GM21723 (cell line): ENCODE measurements around the gene MGAM2.
"Not testable (repeated sequence)": the region's sequence is repeated elsewhere in the genome, so short reads cannot be mapped to it uniquely, and the experiment has no call there.

Experiments used
- ATAC-seq: cut with Tn5 transposase; IDR thresholded peaks from one replicate; pipeline ENCODE4 v1.9.1; 2021; ENCODE audit warnings: mild to moderate bottlenecking, moderate library complexity; ENCODE audit not compliant: unreplicated experiment

The MGAM2 gene

GRCh38 chr7:142111499-142111898, at the start of gene MGAM2:
Gene MGAM2 (plus strand): TSS chr7:142111718. CDS start chr7:142116874, 5,156 bp downstream.
- ATAC-seq = no peak

GRCh38 chr7:142063551-142064442, 47.7 kb upstream of the MGAM2 start:
- ATAC-seq = no peak

GRCh38 chr7:142066536-142066935, 45.0 kb upstream of the MGAM2 start:
- ATAC-seq = no peak

GRCh38 chr7:142077762-142078161, 33.8 kb upstream of the MGAM2 start:
- no peak for ATAC-seq

- no peak for ATAC-seq
Measured at GRCh38 chr7:142083605-142084004, 27.9 kb upstream of the MGAM2 start.

- ATAC-seq = no peak
Measured at GRCh38 chr7:142085428-142085827, 26.1 kb upstream of the MGAM2 start.

GRCh38 chr7:142088022-142088714, 23.4 kb upstream of the MGAM2 start:
- ATAC-seq = no peak

- no peak for ATAC-seq
Measured at GRCh38 chr7:142089035-142089434, 22.5 kb upstream of the MGAM2 start.

GRCh38 chr7:142091961-142092360, 19.6 kb upstream of the MGAM2 start:
- ATAC-seq = no peak

GRCh38 chr7:142094861-142095260, 16.7 kb upstream of the MGAM2 start:
- ATAC-seq = no peak

- ATAC-seq = no peak
Measured at GRCh38 chr7:142097571-142097970, 13.9 kb upstream of the MGAM2 start.

GRCh38 chr7:142098004-142098403, 13.5 kb upstream of the MGAM2 start:
- ATAC-seq = no peak

- not testable (repeated sequence) for ATAC-seq
Measured at GRCh38 chr7:142099347-142099746, 12.2 kb upstream of the MGAM2 start.

- ATAC-seq = no peak
Measured at GRCh38 chr7:142100634-142101033, 10.9 kb upstream of the MGAM2 start.

- not testable (repeated sequence) for ATAC-seq
Measured at GRCh38 chr7:142101794-142102193, 9.7 kb upstream of the MGAM2 start.

GRCh38 chr7:142104550-142105527, 6.7 kb upstream of the MGAM2 start:
- ATAC-seq = no peak

GRCh38 chr7:142108728-142109505, 2.6 kb upstream of the MGAM2 start:
- ATAC-seq = no peak

- no peak for ATAC-seq
Measured at GRCh38 chr7:142110098-142110497, 1.4 kb upstream of the MGAM2 start.

GRCh38 chr7:142110638-142111037, 880 bp upstream of the MGAM2 start:
- no peak for ATAC-seq

GRCh38 chr7:142112086-142112485, 568 bp downstream of the MGAM2 start:
- no peak for ATAC-seq
